ENCODE results near the gene PDCD6IP.
"Not testable (repeated sequence)": the region's sequence is repeated elsewhere in the genome, so short reads cannot be mapped to it uniquely, and the experiment has no call there.

PDCD6IP gene

DNA sequence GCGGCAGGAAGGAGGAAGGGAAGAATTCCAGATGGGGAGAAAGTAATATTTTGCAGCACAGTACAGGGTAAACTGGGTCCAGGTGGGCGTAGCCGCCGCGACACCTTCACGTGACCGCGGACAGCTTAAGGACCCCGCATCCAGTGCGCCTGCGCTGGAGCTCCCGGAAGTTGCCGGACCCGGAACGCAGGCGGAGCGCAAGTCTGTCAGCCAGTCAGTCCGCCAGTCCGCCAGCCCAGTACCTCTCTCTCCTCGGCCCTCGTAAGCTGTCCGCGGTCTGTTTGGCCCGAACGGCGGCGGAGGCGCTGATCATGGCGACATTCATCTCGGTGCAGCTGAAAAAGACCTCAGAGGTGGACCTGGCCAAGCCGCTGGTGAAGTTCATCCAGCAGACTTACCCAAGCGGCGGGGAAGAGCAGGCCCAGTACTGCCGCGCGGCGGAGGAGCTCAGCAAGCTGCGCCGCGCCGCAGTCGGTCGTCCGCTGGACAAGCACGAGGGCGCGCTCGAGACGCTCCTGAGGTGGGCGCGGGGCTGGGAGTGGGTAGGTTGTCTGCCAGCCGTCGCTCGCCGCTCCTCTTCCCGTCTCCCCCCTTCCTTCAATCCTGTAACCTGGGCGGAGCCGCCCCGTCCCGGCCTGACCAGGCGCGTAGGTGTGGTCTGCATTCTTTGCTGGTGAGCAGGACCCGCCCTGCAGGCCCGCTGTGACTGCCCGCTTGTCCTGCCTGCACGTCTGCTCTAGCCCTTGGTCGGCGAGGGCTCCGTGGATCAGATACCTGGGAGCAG lies at the start of gene PDCD6IP:
Gene PDCD6IP, plus strand, starts transcription at position 213 of the 784 bp plus-strand sequence. Its CDS starts 99 bp downstream, at position 312.
- peak; percentile 37 for DNase-seq

GRCh38 chr3:33749546-33750210 lies 48.8 kb upstream of the PDCD6IP start:
- DNase-seq = no peak

GRCh38 chr3:33750211-33750548 lies 48.2 kb upstream of the PDCD6IP start:
- no peak for DNase-seq

GRCh38 chr3:33751336-33751735 lies 47.1 kb upstream of the PDCD6IP start:
- DNase-seq = no peak

GRCh38 chr3:33754391-33754790 lies 44.0 kb upstream of the PDCD6IP start:
- DNase-seq = not testable (repeated sequence)

DNA sequence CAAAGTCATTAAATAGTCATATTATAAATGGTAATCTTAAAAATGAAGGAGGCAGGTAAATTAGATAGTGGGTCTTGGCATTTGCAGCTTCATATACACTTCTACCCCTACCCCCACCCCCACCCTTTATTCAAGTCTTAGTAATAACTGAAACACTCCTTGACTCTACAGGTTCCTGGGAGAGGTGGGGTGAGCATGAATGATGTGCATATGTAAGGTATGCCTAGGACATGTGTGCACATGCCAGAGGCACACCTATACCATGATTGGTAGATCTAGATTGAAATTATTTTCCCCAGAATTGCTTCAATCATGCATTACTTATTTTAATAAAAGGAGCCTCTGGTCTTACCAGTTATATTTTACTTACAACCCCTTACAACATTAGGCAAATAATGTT lies 40.1 kb upstream of the PDCD6IP start:
- no peak for DNase-seq

DNA sequence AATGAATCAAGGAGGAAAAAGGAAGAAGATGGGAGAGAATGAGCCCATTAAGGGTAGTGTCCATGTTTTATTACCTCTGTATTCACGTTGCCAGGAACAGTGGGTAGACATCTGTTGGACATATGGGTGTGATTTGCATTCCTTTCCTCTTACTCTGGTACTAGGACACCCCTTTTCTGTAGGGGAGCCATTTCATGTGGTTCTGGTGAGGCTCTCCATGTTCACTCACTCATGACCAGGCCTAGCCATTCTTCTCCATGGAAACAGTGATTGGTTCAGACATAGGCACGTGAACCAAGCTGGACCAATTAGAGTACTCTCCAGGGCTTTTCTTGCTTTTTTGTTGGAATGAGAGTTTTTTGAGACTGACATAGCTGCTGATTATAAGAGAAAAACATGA lies 39.6 kb upstream of the PDCD6IP start:
- DNase-seq = no peak

DNA sequence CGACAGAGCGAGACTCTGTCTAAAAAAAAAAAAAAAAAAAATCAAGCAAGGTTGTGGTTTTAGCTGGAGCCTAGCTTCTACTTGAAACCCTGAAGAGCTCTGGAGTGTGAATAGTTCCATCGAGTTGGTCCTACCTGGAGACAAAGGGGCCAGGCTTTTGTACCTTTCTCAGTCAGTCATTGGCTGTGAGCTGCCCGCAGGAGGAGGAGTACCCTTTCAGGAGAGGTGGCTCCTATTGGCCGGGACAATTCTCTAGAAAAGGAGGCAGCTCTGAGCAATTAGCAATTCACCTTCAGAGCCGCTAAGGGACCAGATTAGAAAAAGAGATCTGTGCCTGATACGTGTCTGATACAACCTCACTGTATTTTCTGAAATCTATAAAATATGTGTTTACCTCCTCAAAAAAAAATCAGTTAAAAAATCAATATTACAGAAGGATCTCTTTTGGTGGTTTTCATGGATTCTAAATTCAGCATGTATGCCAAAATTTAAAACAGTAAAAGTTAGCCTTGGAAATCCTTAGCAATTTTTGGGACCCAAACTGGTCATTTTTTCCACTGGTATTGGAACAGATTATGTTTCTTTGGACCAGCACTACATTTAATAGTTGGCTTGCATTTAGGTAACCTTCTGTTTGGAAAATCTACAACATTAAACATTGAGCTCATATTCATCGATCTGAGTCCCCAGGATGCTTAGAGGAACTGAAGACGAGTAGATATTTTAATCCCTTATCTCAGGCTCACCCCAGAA lies 29.7 kb upstream of the PDCD6IP start:
- no peak for DNase-seq

- DNase-seq = no peak
Measured at GRCh38 chr3:33773637-33774036, 24.8 kb upstream of the PDCD6IP start.

DNA sequence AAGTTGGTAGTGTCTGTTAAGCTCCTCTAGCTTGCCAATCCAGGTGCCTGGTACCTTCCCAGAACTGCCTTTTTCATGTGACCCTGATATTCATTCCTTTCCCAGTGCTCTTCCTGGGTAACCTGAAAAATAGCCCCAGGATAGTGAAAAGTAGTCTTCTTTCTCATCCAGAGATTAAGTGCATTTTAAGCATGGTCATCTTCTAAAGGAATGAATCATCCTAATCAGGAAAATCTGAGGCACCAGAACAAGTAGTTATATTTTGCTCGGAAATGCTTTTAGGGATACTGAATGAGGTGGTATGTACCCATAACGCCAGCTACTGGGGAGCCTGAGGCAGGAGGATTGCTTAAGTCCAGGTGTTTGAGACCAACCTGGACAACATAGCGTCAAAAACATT lies 23.1 kb upstream of the PDCD6IP start:
- DNase-seq = no peak

GRCh38 chr3:33777996-33778395 lies 20.4 kb upstream of the PDCD6IP start:
- no peak for DNase-seq

GRCh38 chr3:33779751-33780150 lies 18.7 kb upstream of the PDCD6IP start:
- no peak for DNase-seq

GRCh38 chr3:33781413-33781812 lies 17.0 kb upstream of the PDCD6IP start:
- DNase-seq = not testable (repeated sequence)

DNA sequence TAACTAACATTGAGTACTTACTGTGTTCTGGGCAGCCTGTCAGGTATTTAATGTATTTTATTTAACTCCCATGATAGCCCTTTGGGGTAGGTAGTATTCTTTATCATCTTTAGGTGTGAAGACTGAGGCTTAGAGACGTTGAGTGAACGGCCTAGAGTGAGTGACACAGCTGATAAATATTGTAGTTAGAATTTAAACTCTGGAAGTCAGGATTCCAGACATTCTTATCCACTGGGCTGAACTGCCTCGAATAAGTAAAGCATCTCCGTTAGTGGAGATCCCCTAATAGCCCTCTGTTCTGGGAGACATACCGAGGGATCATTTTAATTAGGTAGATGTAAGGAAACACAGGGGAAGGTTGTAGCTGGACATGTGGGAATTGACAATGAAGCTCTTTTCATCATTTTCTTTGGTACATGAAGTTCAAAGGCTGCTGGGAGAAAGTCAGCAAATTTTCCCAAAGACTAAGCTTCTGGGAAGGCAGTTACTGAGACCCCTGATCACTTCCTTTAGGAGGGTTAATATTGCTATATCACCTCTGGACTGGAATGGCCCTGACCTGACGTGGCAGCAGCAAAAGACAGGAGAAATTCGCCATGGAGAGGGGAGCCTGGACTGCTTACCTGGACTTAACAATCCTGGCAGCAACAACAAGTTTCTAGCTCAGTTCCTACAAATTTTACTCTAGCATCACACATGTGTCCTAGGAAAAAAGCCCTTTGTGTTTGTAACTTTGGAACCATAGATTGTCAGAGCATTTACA lies 11.7 kb upstream of the PDCD6IP start:
- DNase-seq = no peak

GRCh38 chr3:33787328-33788009 lies 11.0 kb upstream of the PDCD6IP start:
- peak; percentile 1 for DNase-seq

DNA sequence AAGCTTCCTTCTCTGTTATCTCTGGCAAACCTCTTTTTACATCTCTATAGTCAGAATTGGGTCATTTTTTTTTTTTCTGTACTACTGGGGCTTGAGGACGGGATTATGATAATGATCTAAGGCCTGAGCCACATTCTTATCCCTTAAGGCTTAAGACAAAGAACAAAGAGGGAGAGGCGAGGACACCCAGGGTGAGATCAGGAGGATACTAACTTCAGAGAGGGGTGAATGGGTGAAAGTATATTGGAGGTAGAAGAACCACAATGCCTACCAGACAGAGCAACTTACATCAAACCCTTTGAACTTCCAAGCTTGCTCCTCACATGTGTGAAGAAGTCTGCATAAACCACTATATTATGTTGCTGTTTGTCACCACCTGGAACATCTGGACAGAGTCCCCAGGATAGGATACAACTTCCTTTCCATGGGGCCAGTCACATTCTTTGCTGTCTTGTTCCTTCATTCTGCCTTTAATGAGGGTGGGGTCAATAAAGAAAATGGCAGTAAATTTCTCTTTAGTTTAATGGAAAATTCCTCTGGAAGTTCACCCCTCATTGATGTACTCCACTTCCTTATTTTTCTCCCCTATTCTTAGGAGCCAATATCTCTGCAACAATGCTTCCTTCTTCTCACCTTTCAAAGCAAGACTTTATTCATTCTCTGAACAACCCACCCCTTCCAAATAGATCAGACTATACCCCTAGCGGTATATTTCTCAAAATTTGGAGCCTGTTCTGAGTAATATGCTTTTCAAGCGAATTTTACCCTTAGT lies 9.1 kb upstream of the PDCD6IP start:
- DNase-seq = no peak

- DNase-seq = no peak
Measured at GRCh38 chr3:33790091-33790490, 8.3 kb upstream of the PDCD6IP start.

DNA sequence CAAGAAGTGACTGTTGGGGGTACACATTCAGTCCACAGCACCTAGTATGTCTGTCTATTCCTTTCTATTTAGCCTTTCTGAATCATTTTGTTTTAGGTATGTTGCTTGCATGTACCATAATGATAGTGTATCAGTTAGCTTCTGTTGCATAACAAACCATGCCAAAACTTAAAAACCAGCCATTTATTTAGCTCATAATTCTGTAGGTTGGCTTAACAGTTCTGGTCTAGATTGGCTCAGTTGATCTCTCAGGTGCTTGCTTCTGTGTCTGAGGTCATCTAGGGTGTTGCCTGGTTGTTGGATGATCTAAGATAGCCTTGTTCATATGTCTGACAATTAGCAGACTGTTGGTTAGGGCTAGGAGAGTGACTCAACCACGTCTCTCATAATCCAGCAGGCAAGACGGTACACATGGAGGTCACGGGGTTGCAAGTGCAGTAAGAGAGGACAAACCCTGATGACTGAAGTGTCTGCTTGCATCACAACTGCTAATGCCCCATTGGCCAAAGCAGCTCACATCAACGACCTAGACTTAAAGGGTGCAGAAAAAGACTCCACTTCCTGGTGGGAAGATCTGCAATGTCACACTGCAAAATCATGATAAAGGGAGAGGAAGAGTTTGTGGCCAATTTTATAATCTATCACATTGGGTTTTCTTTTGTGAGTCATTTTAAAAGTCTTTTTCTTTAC lies 6.8 kb upstream of the PDCD6IP start:
- no peak for DNase-seq

DNA sequence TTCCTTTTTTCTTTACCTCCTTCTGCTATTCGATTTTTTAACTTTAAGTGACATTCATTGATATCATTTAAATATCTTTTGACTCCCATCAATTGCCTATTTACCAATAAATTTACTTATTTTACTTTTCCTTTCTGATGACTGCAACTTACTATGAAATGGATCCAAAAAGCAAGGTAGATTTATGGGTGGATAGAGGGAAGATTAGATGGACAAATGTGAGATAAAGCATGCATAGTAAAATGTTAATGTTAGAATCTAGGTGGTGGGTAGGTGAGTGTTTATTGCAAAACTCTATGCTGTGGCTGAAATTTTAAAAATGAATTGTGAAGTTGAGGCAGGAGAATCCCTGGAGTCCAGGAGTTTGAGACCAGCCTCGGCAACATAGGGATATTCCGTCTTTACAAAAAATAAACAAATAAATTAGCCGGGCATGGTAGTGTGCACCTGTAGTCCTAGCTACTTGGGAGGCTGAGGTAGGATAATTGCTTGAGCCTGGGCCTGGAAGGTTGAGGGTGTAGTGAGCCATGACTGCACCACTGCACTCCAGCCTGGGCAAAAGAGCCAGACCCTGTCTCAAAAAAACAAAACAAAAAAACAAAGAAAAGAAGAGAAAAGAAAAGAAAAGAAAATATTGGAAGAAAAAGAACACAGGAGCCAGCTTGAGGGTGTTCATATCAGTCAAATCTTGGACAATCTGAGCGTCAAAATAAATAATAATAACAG lies 6.1 kb upstream of the PDCD6IP start:
- DNase-seq = no peak

GRCh38 chr3:33795131-33795530 lies 3.3 kb upstream of the PDCD6IP start:
- DNase-seq = no peak
